MCF 10A (cell line): ENCODE measurements around the gene CUL3. TPM values are rescaled to one million over a fixed set of nuclear protein-coding genes. Genes with fewer than 3 reads are reported as not detected.
A peak's percentile ranks its signal among the peaks of the same experiment; 100 is the strongest.
"Not testable (repeated sequence)": the region's sequence is repeated elsewhere in the genome, so short reads cannot be mapped to it uniquely, and the experiment has no call there.

ENCODE experiments used
- BruUV-seq: library from RNA; stranded (reverse); fragments of 400-500 nt; replicated peaks from 2 replicates; lab custom pipeline; 2021; lab: Mats Ljungman, UMichigan
- CTCF ChIA-PET: fragments of 300-600 bp; sonication (Branson Sonifier 250); formaldehyde crosslinking; extraction: SDS; loops from one replicate; lab custom pipeline; 2021; ENCODE audit warnings: antibody characterized with exemption, inconsistent platforms; lab: Yijun Ruan, JAX
- POLR2A ChIA-PET: fragments of 300-600, 350-650 bp; sonication (Branson Sonifier 250); formaldehyde crosslinking; extraction: SDS; loops from one replicate; lab custom pipeline; 2020; ENCODE audit warnings: antibody characterized with exemption, inconsistent platforms; lab: Yijun Ruan, JAX
- DNase-seq: peaks from one replicate; pipeline ENCODE4 v3.0.0-alpha.2; 2018; ENCODE audit not compliant: unreplicated experiment
- H3K27ac Mint-ChIP-seq: one replicate; pipeline ENCODE4 v1.8.0; 2022; ENCODE audit warnings: mild to moderate bottlenecking, low read depth, mixed read lengths; ENCODE audit not compliant: unreplicated experiment
- H3K27me3 Mint-ChIP-seq: one replicate; pipeline ENCODE4 v1.8.0; 2022; ENCODE audit warnings: mixed read lengths; ENCODE audit not compliant: insufficient read depth, unreplicated experiment
- H3K36me3 Mint-ChIP-seq: one replicate; pipeline ENCODE4 v1.8.0; 2022; ENCODE audit warnings: mild to moderate bottlenecking, moderate library complexity, mixed read lengths; ENCODE audit not compliant: insufficient read depth, unreplicated experiment
- H3K4me1 Mint-ChIP-seq: one replicate; pipeline ENCODE4 v1.8.0; 2022; ENCODE audit warnings: mixed read lengths; ENCODE audit not compliant: insufficient read depth, unreplicated experiment
- H3K4me3 Mint-ChIP-seq: one replicate; pipeline ENCODE4 v1.8.0; 2022; ENCODE audit warnings: mild to moderate bottlenecking, moderate library complexity, mixed read lengths; ENCODE audit not compliant: unreplicated experiment
- H3K9me3 Mint-ChIP-seq: one replicate; pipeline ENCODE4 v1.8.0; 2022; ENCODE audit warnings: mixed read lengths; ENCODE audit not compliant: unreplicated experiment
- intact Hi-C: fragments of 100-400 bp; cut with micrococcal nuclease; formaldehyde crosslinking; loops from 2 replicates; pipeline ENCODE4 v1.14.1; 2022
- total RNA-seq: library from RNA; stranded (reverse); gene quantifications from 2 replicates; pipeline ENCODE4 v1.2.3, GENCODE V29; 2022
- TF ChIP-seq, protein P1 (sequence below): fragments of 200-600 bp; IDR thresholded peaks from one replicate; pipeline ENCODE4 v1.8.0; 2022; ENCODE audit warnings: antibody characterized with exemption, mild to moderate bottlenecking; ENCODE audit not compliant: unreplicated experiment

CUL3 gene
- total RNA-seq, 1 experiment from 2014 or later = 65.5 TPM

DNA sequence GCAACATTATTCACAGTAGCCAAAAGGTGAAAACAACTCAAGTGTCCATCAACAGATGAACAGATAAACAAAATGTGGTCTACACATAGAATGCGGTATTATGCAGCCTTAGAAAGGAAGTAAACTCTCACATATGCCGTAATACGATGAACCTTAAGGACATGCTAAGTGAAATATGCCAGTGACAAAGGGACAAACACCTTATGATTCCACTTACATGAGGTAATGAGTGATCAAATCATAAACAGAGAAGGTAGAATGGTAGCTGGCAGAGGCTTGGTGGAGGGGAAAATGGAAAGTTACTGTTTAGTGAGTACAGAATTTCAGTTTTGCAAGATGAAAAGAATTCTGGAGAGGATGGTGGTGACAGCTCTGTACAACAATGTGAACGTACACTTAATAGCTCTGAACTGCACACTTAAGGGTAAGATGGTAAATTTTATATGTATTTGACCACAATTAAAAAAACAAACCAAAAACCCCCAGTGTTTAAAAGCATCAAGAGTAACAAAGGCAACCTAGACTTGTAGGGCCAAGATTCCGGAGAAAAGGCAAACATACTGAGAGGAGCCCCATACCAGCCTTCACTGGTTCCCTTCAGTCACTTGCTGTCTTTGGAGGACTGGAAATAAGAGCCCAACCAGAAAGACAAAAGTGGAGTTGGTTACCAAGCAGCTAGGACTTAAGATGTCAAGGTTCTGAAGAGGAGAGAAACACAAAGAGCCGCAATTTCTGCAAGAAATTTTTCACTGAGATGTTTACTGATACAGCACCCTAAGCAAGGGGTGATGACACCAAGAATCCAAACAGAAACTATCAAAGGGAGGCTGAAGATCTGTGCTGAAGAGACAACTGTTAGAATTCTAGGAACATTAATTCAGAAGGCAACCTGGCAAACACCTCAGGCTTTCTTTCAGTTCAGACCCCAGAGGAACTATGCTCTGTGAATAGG is 61.3 kb downstream of the CUL3 start:
- ChIA-PET CTCF (interaction anchor here (0.6 to 1.2 kb wide), 5 partner anchors 8 to 362 kb away, joined by 3 to 5 read pairs (median 3); no protein-coding TSS in a partner anchor), POLR2A (interaction anchor here (0.6 to 7.5 kb wide), 7 partner anchors 10 to 567 kb away, joined by 3 to 60 read pairs (median 4); partner anchors contain the start of gene CUL3)
- H3K36me3 Mint-ChIP-seq = no peaks in the 10 kb centered on the region
- H3K4me1 Mint-ChIP-seq = peaks cover 41% of the 10 kb centered on the region
- TF ChIP-seq, protein P1, sequence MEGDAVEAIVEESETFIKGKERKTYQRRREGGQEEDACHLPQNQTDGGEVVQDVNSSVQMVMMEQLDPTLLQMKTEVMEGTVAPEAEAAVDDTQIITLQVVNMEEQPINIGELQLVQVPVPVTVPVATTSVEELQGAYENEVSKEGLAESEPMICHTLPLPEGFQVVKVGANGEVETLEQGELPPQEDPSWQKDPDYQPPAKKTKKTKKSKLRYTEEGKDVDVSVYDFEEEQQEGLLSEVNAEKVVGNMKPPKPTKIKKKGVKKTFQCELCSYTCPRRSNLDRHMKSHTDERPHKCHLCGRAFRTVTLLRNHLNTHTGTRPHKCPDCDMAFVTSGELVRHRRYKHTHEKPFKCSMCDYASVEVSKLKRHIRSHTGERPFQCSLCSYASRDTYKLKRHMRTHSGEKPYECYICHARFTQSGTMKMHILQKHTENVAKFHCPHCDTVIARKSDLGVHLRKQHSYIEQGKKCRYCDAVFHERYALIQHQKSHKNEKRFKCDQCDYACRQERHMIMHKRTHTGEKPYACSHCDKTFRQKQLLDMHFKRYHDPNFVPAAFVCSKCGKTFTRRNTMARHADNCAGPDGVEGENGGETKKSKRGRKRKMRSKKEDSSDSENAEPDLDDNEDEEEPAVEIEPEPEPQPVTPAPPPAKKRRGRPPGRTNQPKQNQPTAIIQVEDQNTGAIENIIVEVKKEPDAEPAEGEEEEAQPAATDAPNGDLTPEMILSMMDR = no peak
- BruUV-seq = no TSS peak
- intact Hi-C loops = no loop called here
- H3K9me3 Mint-ChIP-seq = no peaks in the 10 kb centered on the region
- H3K27ac Mint-ChIP-seq = peak overlapping the region; percentile 85
- no peaks in the 10 kb centered on the region for H3K27me3 Mint-ChIP-seq
- no peak overlapping the region for H3K4me3 Mint-ChIP-seq
- DNase-seq = no peak

DNA sequence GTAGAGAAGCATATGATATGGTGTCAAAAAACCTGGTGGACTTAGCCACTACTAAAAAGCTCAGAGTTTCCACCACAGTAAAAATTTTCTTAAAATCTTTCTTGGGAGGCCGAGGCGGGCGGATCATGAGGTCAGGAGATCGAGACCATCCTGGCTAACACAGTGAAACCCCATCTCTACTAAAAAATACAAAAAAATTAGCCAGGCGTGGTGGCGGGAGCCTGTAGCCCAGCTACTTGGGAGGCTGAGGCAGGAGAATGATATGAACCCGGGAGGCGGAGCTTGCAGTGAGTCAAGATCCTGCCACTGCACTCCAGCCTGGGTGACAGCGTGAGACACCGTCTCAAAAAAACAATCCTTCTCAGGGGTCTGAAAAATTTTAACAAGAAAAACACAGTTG is 62.7 kb downstream of the CUL3 start:
- H3K9me3 Mint-ChIP-seq, H3K4me3 Mint-ChIP-seq, BruUV-seq, DNase-seq, H3K27me3 Mint-ChIP-seq, H3K36me3 Mint-ChIP-seq, intact Hi-C loops: not testable (repeated sequence)
- ChIA-PET CTCF (interaction anchor here (0.6 to 1.2 kb wide), 2 partner anchors 12 to 107 kb away, joined by 3 to 4 read pairs; no protein-coding TSS in a partner anchor), POLR2A (interaction anchor here (0.7 to 7.5 kb wide), 6 partner anchors 11 to 62 kb away, joined by 3 to 60 read pairs (median 8); partner anchors contain the start of gene CUL3)
- H3K27ac Mint-ChIP-seq = peak overlapping the region; percentile 85
- H3K4me1 Mint-ChIP-seq = peaks cover 49% of the 10 kb centered on the region

- Mint-ChIP-seq H3K27me3 (no peaks in the 10 kb centered on the region), H3K4me1 (peaks cover 43% of the 10 kb centered on the region), H3K27ac (peak overlapping the region; percentile 83), H3K9me3 (no peaks in the 10 kb centered on the region), H3K36me3 (peaks cover 13% of the 10 kb centered on the region), H3K4me3 (no peak overlapping the region)
- POLR2A ChIA-PET = interaction anchor here (1.2 to 7.5 kb wide), 8 partner anchors 9 to 64 kb away, joined by 4 to 60 read pairs (median 10); partner anchors contain the start of gene CUL3
- intact Hi-C loops = no loop called here
- peak; percentile 60 for DNase-seq
- no TSS peak for BruUV-seq
- TF ChIP-seq, protein P1 = no peak
- CTCF ChIA-PET = interaction anchor here (0.6 to 1.0 kb wide), 4 partner anchors 55 to 1947 kb away, joined by 3 to 4 read pairs (median 3); no protein-coding TSS in a partner anchor
Observed at GRCh38 chr2:224520064-224520463, 65.1 kb downstream of the CUL3 start.

GRCh38 chr2:224518806-224519580 is 66.2 kb downstream of the CUL3 start:
- peaks cover 13% of the 10 kb centered on the region for H3K36me3 Mint-ChIP-seq
- CTCF ChIA-PET = interaction anchor here (0.6 to 1.0 kb wide), 3 partner anchors 16 to 274 kb away, joined by 3 to 4 read pairs (median 3); no protein-coding TSS in a partner anchor
- BruUV-seq = no TSS peak
- intact Hi-C loops = no loop called here
- no peaks in the 10 kb centered on the region for H3K27me3 Mint-ChIP-seq
- no peaks in the 10 kb centered on the region for H3K9me3 Mint-ChIP-seq
- POLR2A ChIA-PET = interaction anchor here (1.0 to 7.5 kb wide), 5 partner anchors 8 to 65 kb away, joined by 4 to 60 read pairs (median 5); partner anchors contain the start of gene CUL3
- DNase-seq = peak; percentile 25
- H3K4me3 Mint-ChIP-seq = no peak overlapping the region
- TF ChIP-seq, protein P1 = no peak
- H3K4me1 Mint-ChIP-seq = peaks cover 35% of the 10 kb centered on the region
- H3K27ac Mint-ChIP-seq = peak overlapping the region; percentile 83
